MM.1S (cell line): Measurements from ENCODE around the gene FAM43A.

ENCODE experiments used
- EZH2 ChIP-seq: fragments of 300-600 bp; sonication (generic); optimal IDR thresholded peaks from 2 replicates; pipeline ENCODE3; 2017; ENCODE audit warnings: low read depth, mild to moderate bottlenecking, antibody characterized with exemption, low read length, mixed read lengths
- EZH2phosphoT487 ChIP-seq: fragments of 300-600 bp; sonication (generic); IDR thresholded peaks from 2 replicates; pipeline ENCODE4 v1.6.1; 2018; ENCODE audit warnings: antibody characterized with exemption, low read length
- TF ChIP-seq, protein P1 (sequence below): fragments of 300-600 bp; sonication (generic); IDR thresholded peaks from 2 replicates; pipeline ENCODE4 v1.5.1; 2016; ENCODE audit warnings: antibody characterized with exemption, low read length, mixed read lengths

DNA sequence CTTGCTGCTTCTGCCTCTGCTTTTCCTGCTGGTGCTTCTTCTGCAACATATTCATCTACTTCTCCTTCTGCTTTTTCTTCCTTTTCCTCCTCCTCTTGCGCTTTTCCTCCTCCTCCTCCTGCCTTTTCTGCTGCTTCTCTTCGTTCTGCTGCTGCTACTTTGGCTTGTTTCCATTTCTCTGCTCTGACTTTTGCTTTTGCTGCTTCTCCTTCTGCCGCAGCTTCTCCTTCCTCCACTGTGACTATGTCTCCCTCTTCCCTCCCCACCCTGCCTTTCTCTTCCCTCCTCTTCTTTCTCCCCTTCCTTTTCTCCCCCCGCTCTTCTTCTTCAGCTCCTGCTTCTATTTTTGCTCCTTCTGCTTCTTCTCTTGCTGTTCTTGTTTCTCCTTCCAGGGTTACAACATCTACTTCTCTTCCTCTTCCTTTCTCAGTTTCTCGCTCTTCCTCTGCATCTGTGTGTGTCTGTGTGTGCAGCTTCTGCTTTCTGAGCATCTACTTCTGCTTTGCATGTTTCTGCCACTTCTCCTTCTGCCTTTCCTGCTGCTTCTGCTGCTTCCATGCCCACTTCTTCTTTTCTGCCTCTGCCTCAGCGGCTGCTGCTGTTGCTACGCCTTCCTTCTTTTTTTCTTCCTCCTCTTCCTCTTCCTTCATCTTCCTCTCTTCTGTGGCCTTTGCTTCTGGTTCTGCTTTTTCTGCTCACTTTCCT is 51.4 kb downstream of the FAM43A start:
- TF ChIP-seq, protein P1, sequence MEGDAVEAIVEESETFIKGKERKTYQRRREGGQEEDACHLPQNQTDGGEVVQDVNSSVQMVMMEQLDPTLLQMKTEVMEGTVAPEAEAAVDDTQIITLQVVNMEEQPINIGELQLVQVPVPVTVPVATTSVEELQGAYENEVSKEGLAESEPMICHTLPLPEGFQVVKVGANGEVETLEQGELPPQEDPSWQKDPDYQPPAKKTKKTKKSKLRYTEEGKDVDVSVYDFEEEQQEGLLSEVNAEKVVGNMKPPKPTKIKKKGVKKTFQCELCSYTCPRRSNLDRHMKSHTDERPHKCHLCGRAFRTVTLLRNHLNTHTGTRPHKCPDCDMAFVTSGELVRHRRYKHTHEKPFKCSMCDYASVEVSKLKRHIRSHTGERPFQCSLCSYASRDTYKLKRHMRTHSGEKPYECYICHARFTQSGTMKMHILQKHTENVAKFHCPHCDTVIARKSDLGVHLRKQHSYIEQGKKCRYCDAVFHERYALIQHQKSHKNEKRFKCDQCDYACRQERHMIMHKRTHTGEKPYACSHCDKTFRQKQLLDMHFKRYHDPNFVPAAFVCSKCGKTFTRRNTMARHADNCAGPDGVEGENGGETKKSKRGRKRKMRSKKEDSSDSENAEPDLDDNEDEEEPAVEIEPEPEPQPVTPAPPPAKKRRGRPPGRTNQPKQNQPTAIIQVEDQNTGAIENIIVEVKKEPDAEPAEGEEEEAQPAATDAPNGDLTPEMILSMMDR, result no peak
- TF ChIP-seq EZH2, result no peak
- no peak for TF ChIP-seq EZH2phosphoT487
